Liver (tissue), 9 donors: ENCODE measurements around the gene CCDC63. TPM values are rescaled to one million over a fixed set of nuclear protein-coding genes. Genes with fewer than 3 reads are reported as not detected.

Experiments used
- DNase-seq: peaks from one replicate; pipeline ENCODE4 v3.0.0-alpha.2; 2017; ENCODE audit warnings: low spot score
- H3K27ac ChIP-seq, 2 donors: one replicate each; pipeline ENCODE4 v1.7.0; 2013; ENCODE audit warnings: inconsistent platforms in 2 of 2, low read length in 2 of 2, control low read depth in 1 of 2, low read depth in 1 of 2, mild to moderate bottlenecking in 1 of 2
- H3K27me3 ChIP-seq, 4 donors: one replicate each; pipeline versions ENCODE4 v1.6.1 to v1.7.0; 2013; ENCODE audit warnings: low read length in 3 of 4, inconsistent platforms in 1 of 4, mild to moderate bottlenecking in 1 of 4, moderate library complexity in 1 of 4; ENCODE audit not compliant: control insufficient read depth in 4 of 4, insufficient read depth in 4 of 4
- H3K36me3 ChIP-seq, 4 donors: one replicate each; pipeline versions ENCODE4 v1.6.1 to v1.7.0; 2013; ENCODE audit warnings: low read length in 3 of 4, mild to moderate bottlenecking in 3 of 4, low read depth in 1 of 4, moderate library complexity in 1 of 4; ENCODE audit not compliant: control insufficient read depth in 4 of 4, insufficient read depth in 3 of 4
- H3K4me1 ChIP-seq, 4 donors: one replicate each; pipeline versions ENCODE4 v1.6.1 to v1.7.0; 2013; ENCODE audit warnings: low read length in 3 of 4, mild to moderate bottlenecking in 3 of 4, moderate library complexity in 1 of 4; ENCODE audit not compliant: control insufficient read depth in 4 of 4, insufficient read depth in 4 of 4
- H3K4me3 ChIP-seq, 3 donors: one replicate each; pipeline versions ENCODE4 v1.6.1 to v1.7.0; 2013; ENCODE audit warnings: low read length in 3 of 3, control low read depth in 1 of 3, low read depth in 1 of 3, mild to moderate bottlenecking in 1 of 3
- H3K9ac ChIP-seq, 2 donors: one replicate each; pipeline ENCODE4 v1.7.0; 2013; ENCODE audit warnings: low read length in 2 of 2, mild to moderate bottlenecking in 2 of 2, moderate library complexity in 2 of 2, control low read depth in 1 of 2, low read depth in 1 of 2
- H3K9me3 ChIP-seq, 4 donors: one replicate each; pipeline versions ENCODE4 v1.6.1 to v1.7.0; 2013; ENCODE audit warnings: low read length in 3 of 4; ENCODE audit not compliant: control insufficient read depth in 4 of 4
- ATF3 ChIP-seq: IDR thresholded peaks from 2 replicates; pipeline ENCODE4 v1.6.1; 2016; ENCODE audit warnings: antibody characterized with exemption
- EGR1 ChIP-seq, 2 donors: IDR thresholded peaks; 2 replicates each; pipeline ENCODE4 v1.6.1; 2016 to 2018; ENCODE audit warnings: antibody characterized with exemption in 2 of 2, low read depth in 2 of 2
- FOXA1 ChIP-seq: IDR thresholded peaks from 2 replicates; pipeline ENCODE4 v1.6.1; 2016; ENCODE audit warnings: antibody characterized with exemption
- GABPA ChIP-seq, 2 donors: IDR thresholded peaks in 1 of 2; conservative IDR thresholded peaks in 1 of 2; 2 replicates each; pipeline ENCODE4 v1.6.1; 2016; ENCODE audit warnings: antibody characterized with exemption in 2 of 2, mild to moderate bottlenecking in 1 of 2, moderate library complexity in 1 of 2
- HNF4A ChIP-seq, 2 donors: conservative IDR thresholded peaks; 2 replicates each; pipeline ENCODE4 v1.6.1; 2016; ENCODE audit warnings: antibody characterized with exemption in 2 of 2, mild to moderate bottlenecking in 2 of 2
- HNF4G ChIP-seq: IDR thresholded peaks from 2 replicates; pipeline ENCODE4 v1.6.1; 2016; ENCODE audit warnings: antibody characterized with exemption
- RAD21 ChIP-seq, 2 donors: IDR thresholded peaks; 2 replicates each; pipeline ENCODE4 v1.6.1; 2016; ENCODE audit warnings: antibody characterized with exemption in 2 of 2, mild to moderate bottlenecking in 2 of 2
- REST ChIP-seq: IDR thresholded peaks from 2 replicates; pipeline ENCODE4 v1.6.1; 2016; ENCODE audit warnings: antibody characterized with exemption, mild to moderate bottlenecking
- RXRA ChIP-seq, 2 donors: IDR thresholded peaks; 2 replicates each; pipeline ENCODE4 v1.6.1; 2017 to 2018; ENCODE audit warnings: antibody characterized with exemption in 2 of 2, mild to moderate bottlenecking in 1 of 2
- SP1 ChIP-seq: IDR thresholded peaks from 2 replicates; pipeline ENCODE4 v1.6.1; 2018; ENCODE audit warnings: antibody characterized with exemption, mild to moderate bottlenecking
- YY1 ChIP-seq: IDR thresholded peaks from 2 replicates; pipeline ENCODE4 v1.6.1; 2016; ENCODE audit warnings: antibody characterized with exemption, mild to moderate bottlenecking
- ZBTB33 ChIP-seq: IDR thresholded peaks from 2 replicates; pipeline ENCODE4 v1.6.1; 2016; ENCODE audit warnings: antibody characterized with exemption
- WGBS: extraction: QIAGEN DNeasy Blood & Tissue Kit; methylation state at CpG from one replicate; pipeline ENCODE4 v1.1.7; 2013; 5-methylcytosine and 5-hydroxymethylcytosine counted together
- polyA plus RNA-seq, 2 donors: library from polyadenylated mRNA; stranded (reverse) in 1 of 2; unstranded in 1 of 2; fragments of 200-250 nt in 1 of 2; fragments of >200 nt in 1 of 2; fragmentation: Nextera tagmentation in 1 of 2; extraction: Ambion mirVana in 1 of 2; gene quantifications; one replicate each; pipeline versions ENCODE4 v1.2.1 to v1.2.3, GENCODE V29; 2013 to 2015
- total RNA-seq, 2 donors: library from RNA; depleted of rRNA; stranded (reverse); fragments of >200 nt; gene quantifications; one replicate each; pipeline ENCODE4 v1.2.3, GENCODE V29; 2014
- TF ChIP-seq, protein P1 (sequence below): fragments of 150-350 bp; IDR thresholded peaks from 2 replicates; pipeline ENCODE4 v1.5.1; 2017; ENCODE audit warnings: improper control_type of control experiment, low read depth, low read length; ENCODE audit not compliant: missing input control
- donor health status: healthy.
- donor health status: healthy.
- donor health status: healthy.
- donor health status: healthy.
- donor health status: healthy.

Gene CCDC63
- total and polyA plus RNA-seq, 4 donors: not detected

DNA sequence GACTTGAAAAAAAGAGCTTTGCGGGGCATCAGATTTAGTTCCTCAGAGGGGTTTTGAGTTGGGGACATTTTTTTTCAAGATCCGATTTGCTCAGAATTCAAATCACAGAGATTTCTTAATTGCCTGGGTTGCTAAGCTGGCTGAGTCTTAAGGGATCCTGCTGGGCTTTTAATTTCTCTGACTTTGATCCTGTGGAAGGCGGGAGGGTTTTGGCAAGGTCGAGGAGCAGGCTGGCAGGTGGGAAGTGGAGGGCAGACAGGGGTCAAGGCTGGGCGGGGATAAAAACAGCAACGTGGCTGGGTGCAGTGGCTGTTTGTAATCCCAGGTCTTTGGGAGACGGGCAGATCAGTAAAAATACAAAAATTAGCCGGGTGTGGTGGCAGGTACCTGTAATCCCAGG lies 33.5 kb upstream of the CCDC63 start:
- Histone ChIP-seq H3K36me3 (no peaks in the 10 kb centered on the region), H3K9ac (no peak overlapping the region), H3K4me1 (no peaks in the 10 kb centered on the region), H3K27me3 (no peaks in the 10 kb centered on the region), H3K9me3 (no peaks in the 10 kb centered on the region), H3K4me3 (no peak overlapping the region), H3K27ac (no peak overlapping the region)
- DNase-seq: no peak
- 32% methylated on average over 8 of the region's 8 CpGs for WGBS
- TF ChIP-seq HNF4G (no peak), GABPA (IDR thresholded peaks at IDR 0.05 in 1 of 2, conservative IDR thresholded peaks at IDR 0.05 in 1 of 2) (no peak), YY1 (no peak), ATF3 (no peak), HNF4A (conservative IDR thresholded peaks at IDR 0.05) (no peak), RXRA (IDR thresholded peaks at IDR 0.05) (no peak), REST (no peak), ZBTB33 (no peak), SP1 (no peak), EGR1 (IDR thresholded peaks at IDR 0.05; ENCODE audit: low read depth in 2 of 2) (no peak), RAD21 (IDR thresholded peaks at IDR 0.05) (no peak)
- TF ChIP-seq, protein P1, sequence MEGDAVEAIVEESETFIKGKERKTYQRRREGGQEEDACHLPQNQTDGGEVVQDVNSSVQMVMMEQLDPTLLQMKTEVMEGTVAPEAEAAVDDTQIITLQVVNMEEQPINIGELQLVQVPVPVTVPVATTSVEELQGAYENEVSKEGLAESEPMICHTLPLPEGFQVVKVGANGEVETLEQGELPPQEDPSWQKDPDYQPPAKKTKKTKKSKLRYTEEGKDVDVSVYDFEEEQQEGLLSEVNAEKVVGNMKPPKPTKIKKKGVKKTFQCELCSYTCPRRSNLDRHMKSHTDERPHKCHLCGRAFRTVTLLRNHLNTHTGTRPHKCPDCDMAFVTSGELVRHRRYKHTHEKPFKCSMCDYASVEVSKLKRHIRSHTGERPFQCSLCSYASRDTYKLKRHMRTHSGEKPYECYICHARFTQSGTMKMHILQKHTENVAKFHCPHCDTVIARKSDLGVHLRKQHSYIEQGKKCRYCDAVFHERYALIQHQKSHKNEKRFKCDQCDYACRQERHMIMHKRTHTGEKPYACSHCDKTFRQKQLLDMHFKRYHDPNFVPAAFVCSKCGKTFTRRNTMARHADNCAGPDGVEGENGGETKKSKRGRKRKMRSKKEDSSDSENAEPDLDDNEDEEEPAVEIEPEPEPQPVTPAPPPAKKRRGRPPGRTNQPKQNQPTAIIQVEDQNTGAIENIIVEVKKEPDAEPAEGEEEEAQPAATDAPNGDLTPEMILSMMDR: no peak

- TF ChIP-seq ATF3: no peak
- no peak for TF ChIP-seq FOXA1
- TF ChIP-seq HNF4G: no peak
- TF ChIP-seq YY1: no peak
- TF ChIP-seq, protein P1: no peak
- no peak for TF ChIP-seq ZBTB33
Measured at GRCh38 chr12:110813756-110814155, 33.0 kb upstream of the CCDC63 start.

More at GRCh38 chr12:110813756-110814155, 33.0 kb upstream of the CCDC63 start:
- Histone ChIP-seq H3K9me3 (no peaks in the 10 kb centered on the region), H3K27ac (no peak overlapping the region), H3K4me1 (no peaks in the 10 kb centered on the region), H3K9ac (no peak overlapping the region), H3K27me3 (no peaks in the 10 kb centered on the region), H3K4me3 (no peak overlapping the region), H3K36me3 (no peaks in the 10 kb centered on the region)
- WGBS: 76% methylated on average over 2 of the region's 2 CpGs
- DNase-seq: no peak
